Mesendoderm (in vitro differentiated cells): Measurements from ENCODE around the gene CTIF.

ENCODE experiments used
- DNase-seq: peaks from one replicate; pipeline ENCODE4 v3.0.0; 2013
- H2AK5ac ChIP-seq: 2 replicates; pipeline ENCODE4 v1.6.1; 2013; ENCODE audit warnings: low read length, inconsistent platforms
- H2BK120ac ChIP-seq: 2 replicates; pipeline ENCODE4 v1.6.1; 2013; ENCODE audit warnings: low read depth, mild to moderate bottlenecking, low read length, moderate library complexity, mixed read lengths
- H2BK15ac ChIP-seq: replicated peaks from 2 replicates; pipeline ENCODE4 v1.6.1; 2013; ENCODE audit warnings: low read depth, mild to moderate bottlenecking, moderate library complexity
- H2BK5ac ChIP-seq: 2 replicates; pipeline ENCODE4 v1.6.1; 2013; ENCODE audit warnings: low read length, inconsistent platforms
- H3K18ac ChIP-seq: 2 replicates; pipeline ENCODE4 v1.6.1; 2013; ENCODE audit warnings: mild to moderate bottlenecking, low read length, mixed read lengths
- H3K23ac ChIP-seq: one replicate; pipeline ENCODE4 v1.6.1; 2013; ENCODE audit warnings: low read length
- H3K27ac ChIP-seq: 2 replicates; pipeline ENCODE4 v1.5.1; 2013; ENCODE audit warnings: low read depth, mild to moderate bottlenecking, inconsistent platforms, low read length, moderate library complexity
- H3K27me3 ChIP-seq: 2 replicates; pipeline ENCODE4 v1.6.1; 2013; ENCODE audit warnings: low read length, control low read depth, mild to moderate bottlenecking, inconsistent platforms; ENCODE audit not compliant: insufficient read depth, poor library complexity
- H3K36me3 ChIP-seq: 2 replicates; pipeline ENCODE4 v1.6.1; 2013; ENCODE audit warnings: low read length, inconsistent platforms; ENCODE audit not compliant: control insufficient read depth, insufficient read depth
- H3K4ac ChIP-seq: one replicate; pipeline ENCODE4 v1.6.1; 2013; ENCODE audit warnings: low read depth, mild to moderate bottlenecking, low read length, moderate library complexity
- H3K4me1 ChIP-seq: 2 replicates; pipeline ENCODE4 v1.6.1; 2013; ENCODE audit warnings: low read depth, low read length, inconsistent platforms; ENCODE audit not compliant: control insufficient read depth
- H3K4me2 ChIP-seq: 2 replicates; pipeline ENCODE4 v1.6.1; 2013; ENCODE audit warnings: low read length
- H3K4me3 ChIP-seq: 2 replicates; pipeline ENCODE4 v1.5.1; 2013; ENCODE audit warnings: mild to moderate bottlenecking, low read length
- H3K56ac ChIP-seq: one replicate; pipeline ENCODE4 v1.6.1; 2013; ENCODE audit warnings: low read length
- H3K79me1 ChIP-seq: 2 replicates; pipeline ENCODE4 v1.6.1; 2013; ENCODE audit warnings: low read length, inconsistent platforms
- H3K79me2 ChIP-seq: 2 replicates; pipeline ENCODE4 v1.6.1; 2013; ENCODE audit warnings: mild to moderate bottlenecking, low read length; ENCODE audit not compliant: control insufficient read depth, insufficient read depth
- H3K9ac ChIP-seq: 2 replicates; pipeline ENCODE4 v1.6.1; 2013; ENCODE audit warnings: low read length, inconsistent platforms
- H4K5ac ChIP-seq: one replicate; pipeline ENCODE4 v1.6.1; 2013; ENCODE audit warnings: low read length
- H4K8ac ChIP-seq: one replicate; pipeline ENCODE4 v1.6.1; 2013; ENCODE audit warnings: low read depth, mild to moderate bottlenecking, control low read depth, low read length, moderate library complexity
- WGBS: extraction: QIAGEN DNeasy Blood & Tissue Kit; methylation state at CpG from one replicate; pipeline ENCODE4 v1.1.7; 2013; ENCODE audit warnings: low lambda C conversion rate, missing lambda C conversion rate; ENCODE audit not compliant: insufficient coverage; ENCODE audit errors: extremely low coverage; 5-methylcytosine and 5-hydroxymethylcytosine counted together

The CTIF gene

DNA sequence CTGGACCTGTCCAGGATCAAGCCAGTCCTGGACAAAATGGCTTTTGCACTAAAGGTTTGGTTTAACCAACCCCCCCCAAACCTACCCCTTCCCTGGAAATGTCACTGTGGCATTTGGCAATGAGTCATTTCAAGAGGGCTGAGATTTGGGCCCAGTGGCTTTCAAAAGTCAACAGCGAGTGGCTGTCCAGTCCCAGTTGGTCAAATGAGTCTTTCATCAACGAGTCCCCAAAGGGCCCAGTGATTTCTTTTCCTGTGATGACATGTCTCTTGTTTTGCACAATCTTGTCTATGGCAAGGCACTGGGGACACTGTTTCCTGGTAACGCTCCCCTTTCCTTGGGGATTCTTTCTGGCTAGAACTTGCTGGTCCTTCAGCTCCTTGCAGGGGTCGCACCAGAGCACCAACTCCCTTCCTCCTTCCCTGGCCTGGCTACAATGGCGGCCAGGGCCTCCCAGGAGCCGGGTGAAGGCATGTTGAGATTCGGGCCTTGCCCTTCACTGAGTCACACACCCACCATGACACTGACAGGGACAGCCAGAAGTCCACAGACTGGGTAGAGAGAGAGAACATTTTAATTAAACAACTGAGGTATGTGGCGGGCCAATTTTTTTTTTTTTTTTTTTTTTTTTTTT is 324.7 kb downstream of the CTIF start:
- Histone ChIP-seq H3K56ac (no peak overlapping the region), H4K5ac (no peak overlapping the region), H2AK5ac (no peak overlapping the region), H3K4me1 (peaks cover 19% of the 10 kb centered on the region), H3K9ac (no peak overlapping the region), H4K8ac (no peak overlapping the region), H3K27ac (no peak overlapping the region), H3K4me2 (no peak overlapping the region), H3K23ac (no peak overlapping the region), H3K18ac (no peak overlapping the region), H3K27me3 (no peaks in the 10 kb centered on the region), H3K4ac (no peak overlapping the region), H3K36me3 (no peaks in the 10 kb centered on the region), H2BK5ac (no peak overlapping the region), H2BK120ac (no peak overlapping the region), H3K79me1 (no peaks in the 10 kb centered on the region), H3K79me2 (no peaks in the 10 kb centered on the region), H2BK15ac (no peak overlapping the region), H3K4me3 (no peak overlapping the region)
- WGBS = no CpG with 5 or more reads among the region's 8 CpGs
- DNase-seq = no peak

DNA sequence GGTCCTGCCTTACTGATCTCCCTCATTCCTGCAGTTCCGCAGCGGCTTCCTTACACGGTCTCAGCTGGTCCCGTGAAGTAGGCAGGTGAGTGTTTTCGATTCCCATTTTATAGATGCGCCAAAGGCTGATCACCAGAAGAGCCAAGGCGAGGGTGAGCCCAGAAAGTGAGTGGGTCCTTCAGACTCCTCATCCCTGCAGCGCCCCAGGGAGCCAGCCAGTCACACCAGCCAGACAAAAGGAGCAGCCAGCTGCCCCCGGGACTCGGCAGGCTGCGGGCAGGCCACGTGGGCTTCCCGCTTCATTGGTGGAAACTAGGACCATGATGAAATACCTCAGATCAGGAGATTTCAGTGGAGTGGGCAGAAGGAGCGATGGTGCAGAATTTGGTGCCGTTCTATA is 326.0 kb downstream of the CTIF start:
- Histone ChIP-seq H3K4ac (no peak overlapping the region), H3K27ac (no peak overlapping the region), H3K4me1 (peaks cover 11% of the 10 kb centered on the region), H3K79me2 (no peaks in the 10 kb centered on the region), H3K4me2 (no peak overlapping the region), H2BK5ac (no peak overlapping the region), H3K18ac (no peak overlapping the region), H3K79me1 (no peaks in the 10 kb centered on the region), H4K8ac (no peak overlapping the region), H4K5ac (no peak overlapping the region), H3K56ac (no peak overlapping the region), H3K36me3 (no peaks in the 10 kb centered on the region), H2AK5ac (no peak overlapping the region), H2BK15ac (no peak overlapping the region), H3K27me3 (no peaks in the 10 kb centered on the region), H3K23ac (no peak overlapping the region), H3K9ac (no peak overlapping the region), H3K4me3 (no peak overlapping the region), H2BK120ac (no peak overlapping the region)
- WGBS = no CpG with 5 or more reads among the region's 15 CpGs
- DNase-seq = no peak

DNA sequence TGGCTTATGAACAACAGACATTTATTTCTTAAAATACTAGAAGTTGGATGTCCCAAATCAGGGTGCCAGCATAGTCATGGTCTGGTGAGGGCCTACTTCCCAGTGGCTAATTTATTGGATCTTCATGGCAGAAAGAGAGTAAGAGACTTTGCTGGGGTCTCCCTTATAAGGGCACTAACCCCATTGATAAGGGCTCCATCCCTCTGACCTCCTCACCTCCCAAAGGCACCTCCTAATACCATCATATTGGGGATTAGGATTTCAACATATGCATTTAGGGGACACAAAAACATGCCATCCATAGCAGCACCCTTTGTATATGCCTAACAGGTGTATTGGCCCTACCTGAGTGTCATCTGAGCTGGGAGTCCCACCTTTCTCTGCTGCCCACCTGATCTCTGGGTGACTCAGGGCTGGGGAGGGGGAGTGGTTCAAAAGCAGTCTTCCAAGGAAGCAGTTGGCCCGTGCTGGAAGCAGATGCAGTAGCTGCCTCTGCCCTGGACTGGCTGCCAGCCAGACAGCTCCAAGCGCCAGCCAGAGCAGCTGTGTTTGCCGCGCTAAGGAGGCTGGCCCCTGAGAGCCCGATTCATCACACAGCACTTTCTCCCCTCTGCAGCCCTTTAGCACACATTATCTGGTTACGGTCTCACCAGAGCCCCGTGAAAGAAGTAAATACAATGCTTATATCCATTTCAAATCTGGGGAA is 327.4 kb downstream of the CTIF start:
- H3K18ac ChIP-seq = no peak overlapping the region
- H4K5ac ChIP-seq = no peak overlapping the region
- no peak overlapping the region for H2BK5ac ChIP-seq
- no peaks in the 10 kb centered on the region for H3K79me1 ChIP-seq
- H2AK5ac ChIP-seq = no peak overlapping the region
- no peaks in the 10 kb centered on the region for H3K36me3 ChIP-seq
- H3K9ac ChIP-seq = no peak overlapping the region
- no peak overlapping the region for H3K56ac ChIP-seq
- H3K4ac ChIP-seq = no peak overlapping the region
- no CpG with 5 or more reads among the region's 7 CpGs for WGBS
- H3K27me3 ChIP-seq = no peaks in the 10 kb centered on the region
- H3K4me1 ChIP-seq = no peaks in the 10 kb centered on the region
- H2BK15ac ChIP-seq = no peak overlapping the region
- H3K79me2 ChIP-seq = no peaks in the 10 kb centered on the region
- H2BK120ac ChIP-seq = no peak overlapping the region
- no peak for DNase-seq
- H3K4me2 ChIP-seq = no peak overlapping the region
- no peak overlapping the region for H3K4me3 ChIP-seq
- H3K27ac ChIP-seq = no peak overlapping the region
- no peak overlapping the region for H3K23ac ChIP-seq
- H4K8ac ChIP-seq = no peak overlapping the region

DNA sequence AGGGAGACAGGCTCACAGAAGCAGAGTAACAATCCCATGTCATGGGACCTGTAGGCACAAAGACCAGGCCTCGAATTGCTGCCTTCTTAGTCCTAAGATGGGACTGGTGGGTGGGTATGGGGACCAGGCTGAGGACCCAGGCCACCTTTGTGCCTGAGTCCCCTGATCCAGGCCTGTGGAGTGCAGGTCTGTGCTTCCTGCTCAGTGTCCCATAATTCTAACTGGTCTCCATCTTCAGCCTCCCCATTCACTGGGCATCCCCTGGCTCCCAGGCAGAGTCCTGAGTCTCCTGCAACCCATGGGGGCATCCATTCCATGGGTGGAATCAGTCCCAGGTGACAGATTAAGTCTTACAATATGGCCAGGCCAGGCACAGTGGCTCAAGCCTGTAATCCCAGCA is 328.0 kb downstream of the CTIF start:
- no peaks in the 10 kb centered on the region for H3K79me1 ChIP-seq
- no peak overlapping the region for H2BK120ac ChIP-seq
- H4K8ac ChIP-seq = no peak overlapping the region
- H3K36me3 ChIP-seq = no peaks in the 10 kb centered on the region
- no peak overlapping the region for H3K23ac ChIP-seq
- H2BK5ac ChIP-seq = no peak overlapping the region
- no peak overlapping the region for H2BK15ac ChIP-seq
- no CpG with 5 or more reads among the region's 1 CpG for WGBS
- no peak overlapping the region for H3K18ac ChIP-seq
- H3K4ac ChIP-seq = no peak overlapping the region
- no peaks in the 10 kb centered on the region for H3K79me2 ChIP-seq
- H3K9ac ChIP-seq = no peak overlapping the region
- no peak overlapping the region for H3K4me3 ChIP-seq
- no peak overlapping the region for H3K4me2 ChIP-seq
- H3K56ac ChIP-seq = no peak overlapping the region
- DNase-seq = no peak
- H4K5ac ChIP-seq = no peak overlapping the region
- no peak overlapping the region for H3K27ac ChIP-seq
- H2AK5ac ChIP-seq = no peak overlapping the region
- no peaks in the 10 kb centered on the region for H3K27me3 ChIP-seq
- H3K4me1 ChIP-seq = no peaks in the 10 kb centered on the region

DNA sequence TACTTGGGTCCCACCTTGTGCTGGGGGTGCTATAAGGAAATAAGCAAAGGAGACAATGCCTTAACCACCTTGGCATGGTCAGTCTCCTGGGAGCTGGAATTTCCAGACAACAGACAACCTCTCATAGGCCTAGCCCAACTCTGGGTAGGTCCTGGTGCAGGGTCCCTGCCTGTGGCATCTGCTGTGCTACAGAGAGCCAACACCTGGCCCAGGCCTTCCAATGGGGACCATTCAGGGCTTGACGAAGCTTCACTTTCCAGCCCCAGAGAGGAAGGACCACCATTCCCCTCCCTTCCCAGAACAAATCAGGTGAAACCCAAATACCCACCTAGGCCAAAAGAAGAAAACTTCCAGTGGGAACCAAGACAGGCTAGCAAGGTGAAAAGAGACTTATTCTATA is 329.1 kb downstream of the CTIF start:
- Histone ChIP-seq H3K4ac (no peak overlapping the region), H3K18ac (no peak overlapping the region), H2BK15ac (no peak overlapping the region), H3K27ac (no peak overlapping the region), H3K36me3 (no peaks in the 10 kb centered on the region), H4K5ac (no peak overlapping the region), H3K4me2 (no peak overlapping the region), H2BK120ac (no peak overlapping the region), H2AK5ac (no peak overlapping the region), H3K23ac (no peak overlapping the region), H4K8ac (no peak overlapping the region), H3K56ac (no peak overlapping the region), H3K79me2 (no peaks in the 10 kb centered on the region), H3K9ac (no peak overlapping the region), H2BK5ac (no peak overlapping the region), H3K27me3 (no peaks in the 10 kb centered on the region), H3K4me1 (no peaks in the 10 kb centered on the region), H3K79me1 (no peaks in the 10 kb centered on the region), H3K4me3 (no peak overlapping the region)
- WGBS = no CpG with 5 or more reads among the region's 1 CpG
- no peak for DNase-seq
